ENCODE measurements around the gene ENPP1.

ENPP1 gene

GRCh38 chr6:131868836-131869235 is 61.0 kb downstream of the ENPP1 start:
- H3K9ac ChIP-seq (ENCODE audit: low read length): no peak overlapping the region
- no peaks in the 10 kb centered on the region for H4K20me1 ChIP-seq (ENCODE audit: low read depth, low read length)
- H3K4me2 ChIP-seq (ENCODE audit: low read depth, low read length, poor library complexity, severe bottlenecking): no peak overlapping the region
- no peaks in the 10 kb centered on the region for H3K9me3 ChIP-seq (ENCODE audit: insufficient read depth, low read length)
- H3K27me3 ChIP-seq (ENCODE audit: low read length): no peaks in the 10 kb centered on the region
- H3K36me3 ChIP-seq (ENCODE audit: low read length): no peaks in the 10 kb centered on the region
- H3K27ac ChIP-seq (ENCODE audit: low read depth, low read length): no peak overlapping the region
- no peaks in the 10 kb centered on the region for H3K79me2 ChIP-seq (ENCODE audit: insufficient read depth, low read length)
- no peak for TF ChIP-seq EZH2phosphoT487 (conservative IDR thresholded peaks at IDR 0.05; ENCODE audit: low read length)
- TF ChIP-seq, protein P1, sequence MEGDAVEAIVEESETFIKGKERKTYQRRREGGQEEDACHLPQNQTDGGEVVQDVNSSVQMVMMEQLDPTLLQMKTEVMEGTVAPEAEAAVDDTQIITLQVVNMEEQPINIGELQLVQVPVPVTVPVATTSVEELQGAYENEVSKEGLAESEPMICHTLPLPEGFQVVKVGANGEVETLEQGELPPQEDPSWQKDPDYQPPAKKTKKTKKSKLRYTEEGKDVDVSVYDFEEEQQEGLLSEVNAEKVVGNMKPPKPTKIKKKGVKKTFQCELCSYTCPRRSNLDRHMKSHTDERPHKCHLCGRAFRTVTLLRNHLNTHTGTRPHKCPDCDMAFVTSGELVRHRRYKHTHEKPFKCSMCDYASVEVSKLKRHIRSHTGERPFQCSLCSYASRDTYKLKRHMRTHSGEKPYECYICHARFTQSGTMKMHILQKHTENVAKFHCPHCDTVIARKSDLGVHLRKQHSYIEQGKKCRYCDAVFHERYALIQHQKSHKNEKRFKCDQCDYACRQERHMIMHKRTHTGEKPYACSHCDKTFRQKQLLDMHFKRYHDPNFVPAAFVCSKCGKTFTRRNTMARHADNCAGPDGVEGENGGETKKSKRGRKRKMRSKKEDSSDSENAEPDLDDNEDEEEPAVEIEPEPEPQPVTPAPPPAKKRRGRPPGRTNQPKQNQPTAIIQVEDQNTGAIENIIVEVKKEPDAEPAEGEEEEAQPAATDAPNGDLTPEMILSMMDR (IDR thresholded peaks at IDR 0.05; ENCODE audit: insufficient read depth, low read length, poor library complexity, severe bottlenecking): no peak
- no peaks in the 10 kb centered on the region for H3F3A ChIP-seq (ENCODE audit: insufficient read depth)
- no peak overlapping the region for H2AFZ ChIP-seq (ENCODE audit: low read depth, low read length, severe bottlenecking)
- H3K9me2 ChIP-seq (replicated peaks; ENCODE audit: insufficient read depth, low read length): no peaks in the 10 kb centered on the region
- H3K4me3 ChIP-seq (ENCODE audit: insufficient read depth, low read length, poor library complexity, severe bottlenecking): no peak overlapping the region

DNA sequence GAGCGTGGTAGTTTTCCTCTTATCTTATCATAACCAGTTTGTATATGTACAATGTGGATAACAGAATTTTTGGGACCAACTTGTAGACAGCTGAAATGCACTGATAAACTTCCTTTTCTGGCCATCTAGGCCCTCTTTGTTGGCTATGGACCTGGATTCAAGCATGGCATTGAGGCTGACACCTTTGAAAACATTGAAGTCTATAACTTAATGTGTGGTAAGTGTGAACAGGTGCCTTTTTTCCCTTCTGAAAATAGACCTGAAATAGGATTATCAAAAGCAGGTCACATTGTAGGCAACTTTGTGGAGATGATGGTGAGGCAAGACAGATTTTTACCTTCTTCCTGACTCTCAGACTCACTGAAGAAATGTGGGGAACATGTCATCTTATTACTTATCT is 67.8 kb downstream of the ENPP1 start:
- H3K27me3 ChIP-seq (ENCODE audit: low read length): no peaks in the 10 kb centered on the region
- no peak overlapping the region for H2AFZ ChIP-seq (ENCODE audit: low read depth, low read length, severe bottlenecking)
- H3K27ac ChIP-seq (ENCODE audit: low read depth, low read length): no peak overlapping the region
- no peaks in the 10 kb centered on the region for H3K9me3 ChIP-seq (ENCODE audit: insufficient read depth, low read length)
- no peaks in the 10 kb centered on the region for H3K79me2 ChIP-seq (ENCODE audit: insufficient read depth, low read length)
- H3K4me2 ChIP-seq (ENCODE audit: low read depth, low read length, poor library complexity, severe bottlenecking): no peak overlapping the region
- no peaks in the 10 kb centered on the region for H3K9me2 ChIP-seq (replicated peaks; ENCODE audit: insufficient read depth, low read length)
- no peaks in the 10 kb centered on the region for H4K20me1 ChIP-seq (ENCODE audit: low read depth, low read length)
- H3K9ac ChIP-seq (ENCODE audit: low read length): no peak overlapping the region
- TF ChIP-seq EZH2phosphoT487 (conservative IDR thresholded peaks at IDR 0.05; ENCODE audit: low read length): no peak
- TF ChIP-seq, protein P1 (IDR thresholded peaks at IDR 0.05; ENCODE audit: insufficient read depth, low read length, poor library complexity, severe bottlenecking): no peak
- no peaks in the 10 kb centered on the region for H3F3A ChIP-seq (ENCODE audit: insufficient read depth)
- H3K4me3 ChIP-seq (ENCODE audit: insufficient read depth, low read length, poor library complexity, severe bottlenecking): no peak overlapping the region
- no peaks in the 10 kb centered on the region for H3K36me3 ChIP-seq (ENCODE audit: low read length)

DNA sequence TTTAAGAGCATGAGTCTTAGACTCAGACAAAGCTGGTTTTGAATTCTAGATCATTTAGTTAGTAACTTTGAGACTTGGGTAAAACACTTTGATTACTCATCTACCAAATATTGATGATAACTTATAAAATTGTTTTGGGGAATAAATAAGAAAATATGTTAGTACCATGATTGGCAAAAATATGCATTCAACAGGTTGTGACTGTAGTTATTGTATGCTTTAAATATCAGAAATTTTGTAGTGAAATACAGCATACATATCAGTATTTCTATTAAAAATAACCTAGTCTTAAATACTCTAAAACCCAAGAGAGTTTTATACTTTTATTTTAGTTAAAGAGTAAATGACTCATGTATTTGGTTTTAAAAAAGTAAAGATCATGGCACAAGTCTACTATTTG is 68.7 kb downstream of the ENPP1 start:
- Histone ChIP-seq H3K4me2 (ENCODE audit: low read depth, low read length, poor library complexity, severe bottlenecking) (no peak overlapping the region), H3K9me2 (replicated peaks; ENCODE audit: insufficient read depth, low read length) (no peaks in the 10 kb centered on the region), H3K79me2 (ENCODE audit: insufficient read depth, low read length) (no peaks in the 10 kb centered on the region), H2AFZ (ENCODE audit: low read depth, low read length, severe bottlenecking) (no peak overlapping the region), H3K9me3 (ENCODE audit: insufficient read depth, low read length) (no peaks in the 10 kb centered on the region), H3K27ac (ENCODE audit: low read depth, low read length) (no peak overlapping the region), H3F3A (ENCODE audit: insufficient read depth) (no peaks in the 10 kb centered on the region), H4K20me1 (ENCODE audit: low read depth, low read length) (no peaks in the 10 kb centered on the region), H3K4me3 (ENCODE audit: insufficient read depth, low read length, poor library complexity, severe bottlenecking) (no peak overlapping the region), H3K36me3 (ENCODE audit: low read length) (no peaks in the 10 kb centered on the region), H3K27me3 (ENCODE audit: low read length) (no peaks in the 10 kb centered on the region), H3K9ac (ENCODE audit: low read length) (no peak overlapping the region)
- TF ChIP-seq EZH2phosphoT487 (conservative IDR thresholded peaks at IDR 0.05; ENCODE audit: low read length): no peak
- TF ChIP-seq, protein P1 (IDR thresholded peaks at IDR 0.05; ENCODE audit: insufficient read depth, low read length, poor library complexity, severe bottlenecking): no peak
